Hepatocyte (in vitro differentiated cells): ENCODE data around the gene CAPN8. TPM values are rescaled to one million over a fixed set of nuclear protein-coding genes. Genes with fewer than 3 reads are reported as not detected.
A peak's percentile ranks its signal among the peaks of the same experiment; 100 is the strongest.

Experiments used
- DNase-seq: peaks from one replicate; pipeline ENCODE4 v3.0.0-alpha.2; 2016; ENCODE audit warnings: low spot score
- H2AFZ ChIP-seq: fragments of 200-600 bp; sonication (generic); 2 replicates; pipeline ENCODE4 v1.6.0; 2016; ENCODE audit warnings: antibody characterized with exemption, mild to moderate bottlenecking
- H3K27ac ChIP-seq: fragments of 200-600 bp; sonication (generic); 2 replicates; pipeline ENCODE4 v1.5.1; 2016; ENCODE audit warnings: mild to moderate bottlenecking
- H3K27me3 ChIP-seq: fragments of 200-600 bp; sonication (generic); 2 replicates; pipeline ENCODE4 v1.6.1; 2016
- H3K36me3 ChIP-seq: fragments of 200-600 bp; sonication (generic); replicated peaks from 2 replicates; pipeline ENCODE4 v1.5.1; 2016; ENCODE audit warnings: low read depth; ENCODE audit not compliant: insufficient read depth
- H3K4me1 ChIP-seq: fragments of 200-600 bp; sonication (generic); 2 replicates; pipeline ENCODE4 v1.5.1; 2016; ENCODE audit warnings: mild to moderate bottlenecking, moderate library complexity; ENCODE audit not compliant: insufficient read depth
- H3K4me2 ChIP-seq: fragments of 200-600 bp; sonication (generic); 2 replicates; pipeline ENCODE4 v1.6.0; 2016
- H3K4me3 ChIP-seq: fragments of 200-600 bp; sonication (generic); 2 replicates; pipeline ENCODE4 v1.5.1; 2016; ENCODE audit warnings: mild to moderate bottlenecking
- H3K79me2 ChIP-seq: fragments of 200-600 bp; sonication (generic); 2 replicates; pipeline ENCODE4 v1.6.0; 2017; ENCODE audit warnings: mild to moderate bottlenecking
- H3K9me2 ChIP-seq: fragments of 200-600 bp; sonication (generic); replicated peaks from 2 replicates; pipeline ENCODE4 v1.6.0; 2017; ENCODE audit warnings: mild to moderate bottlenecking; ENCODE audit not compliant: insufficient read depth
- H3K9me3 ChIP-seq: fragments of 200-600 bp; sonication (generic); 2 replicates; pipeline ENCODE4 v1.5.1; 2016; ENCODE audit warnings: low read depth, mild to moderate bottlenecking
- H4K20me1 ChIP-seq: fragments of 200-600 bp; sonication (generic); 2 replicates; pipeline ENCODE4 v1.6.0; 2016; ENCODE audit warnings: mild to moderate bottlenecking; ENCODE audit not compliant: insufficient read depth, poor library complexity, severe bottlenecking
- EZH2 ChIP-seq: fragments of 200-600 bp; sonication (generic); IDR thresholded peaks from 2 replicates; pipeline ENCODE4 v1.6.1; 2016; ENCODE audit warnings: antibody characterized with exemption, mild to moderate bottlenecking, borderline replicate concordance
- EZH2phosphoT487 ChIP-seq: fragments of 200-600 bp; sonication (generic); IDR thresholded peaks from one replicate; pipeline ENCODE4 v1.6.1; 2018; ENCODE audit warnings: antibody characterized with exemption, mild to moderate bottlenecking, low read depth, moderate library complexity; ENCODE audit not compliant: unreplicated experiment, severe bottlenecking
- WGBS: methylation state at CpG from one replicate; pipeline ENCODE4 v1.1.6; 2016; ENCODE audit warnings: low lambda C conversion rate; ENCODE audit errors: missing lambda C conversion rate; 5-methylcytosine and 5-hydroxymethylcytosine counted together
- polyA plus RNA-seq: library from polyadenylated mRNA; unstranded; fragments of >200 nt; fragmentation: Nextera tagmentation; extraction: Ambion mirVana; gene quantifications from 2 replicates; pipeline ENCODE4 v1.2.1, GENCODE V29; 2016
- total RNA-seq: library from RNA; depleted of rRNA; stranded (reverse); fragments of >200 nt; gene quantifications from 2 replicates; pipeline ENCODE4 v1.2.3, GENCODE V29; 2014
- TF ChIP-seq, protein P1 (sequence below): fragments of 200-600 bp; sonication (generic); IDR thresholded peaks from 2 replicates; pipeline ENCODE4 v1.5.1; 2016; ENCODE audit warnings: antibody characterized with exemption, mild to moderate bottlenecking; ENCODE audit not compliant: poor library complexity

Gene CAPN8
- total and polyA plus RNA-seq, 2 experiments from 2014 or later = 16.4 to 18.0 TPM

- no peak overlapping the region for H3K27ac ChIP-seq
- H3K4me1 ChIP-seq = peaks cover 2% of the 10 kb centered on the region
- H3K27me3 ChIP-seq = no peaks in the 10 kb centered on the region
- no peaks in the 10 kb centered on the region for H3K79me2 ChIP-seq
- TF ChIP-seq EZH2 (no peak), EZH2phosphoT487 (no peak)
- TF ChIP-seq, protein P1, sequence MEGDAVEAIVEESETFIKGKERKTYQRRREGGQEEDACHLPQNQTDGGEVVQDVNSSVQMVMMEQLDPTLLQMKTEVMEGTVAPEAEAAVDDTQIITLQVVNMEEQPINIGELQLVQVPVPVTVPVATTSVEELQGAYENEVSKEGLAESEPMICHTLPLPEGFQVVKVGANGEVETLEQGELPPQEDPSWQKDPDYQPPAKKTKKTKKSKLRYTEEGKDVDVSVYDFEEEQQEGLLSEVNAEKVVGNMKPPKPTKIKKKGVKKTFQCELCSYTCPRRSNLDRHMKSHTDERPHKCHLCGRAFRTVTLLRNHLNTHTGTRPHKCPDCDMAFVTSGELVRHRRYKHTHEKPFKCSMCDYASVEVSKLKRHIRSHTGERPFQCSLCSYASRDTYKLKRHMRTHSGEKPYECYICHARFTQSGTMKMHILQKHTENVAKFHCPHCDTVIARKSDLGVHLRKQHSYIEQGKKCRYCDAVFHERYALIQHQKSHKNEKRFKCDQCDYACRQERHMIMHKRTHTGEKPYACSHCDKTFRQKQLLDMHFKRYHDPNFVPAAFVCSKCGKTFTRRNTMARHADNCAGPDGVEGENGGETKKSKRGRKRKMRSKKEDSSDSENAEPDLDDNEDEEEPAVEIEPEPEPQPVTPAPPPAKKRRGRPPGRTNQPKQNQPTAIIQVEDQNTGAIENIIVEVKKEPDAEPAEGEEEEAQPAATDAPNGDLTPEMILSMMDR = no peak
- no peak overlapping the region for H2AFZ ChIP-seq
- WGBS = 0% methylated on average over 1 of the region's 1 CpG
- H4K20me1 ChIP-seq = no peaks in the 10 kb centered on the region
- H3K4me3 ChIP-seq = no peak overlapping the region
- H3K4me2 ChIP-seq = no peak overlapping the region
- DNase-seq = no peak
- H3K36me3 ChIP-seq = no peaks in the 10 kb centered on the region
- no peaks in the 10 kb centered on the region for H3K9me2 ChIP-seq
- no peaks in the 10 kb centered on the region for H3K9me3 ChIP-seq
Measured at GRCh38 chr1:223649222-223649621, 16.3 kb downstream of the CAPN8 start.

- no peaks in the 10 kb centered on the region for H3K9me3 ChIP-seq
Measured at GRCh38 chr1:223647249-223647648, 18.3 kb downstream of the CAPN8 start.

DNA sequence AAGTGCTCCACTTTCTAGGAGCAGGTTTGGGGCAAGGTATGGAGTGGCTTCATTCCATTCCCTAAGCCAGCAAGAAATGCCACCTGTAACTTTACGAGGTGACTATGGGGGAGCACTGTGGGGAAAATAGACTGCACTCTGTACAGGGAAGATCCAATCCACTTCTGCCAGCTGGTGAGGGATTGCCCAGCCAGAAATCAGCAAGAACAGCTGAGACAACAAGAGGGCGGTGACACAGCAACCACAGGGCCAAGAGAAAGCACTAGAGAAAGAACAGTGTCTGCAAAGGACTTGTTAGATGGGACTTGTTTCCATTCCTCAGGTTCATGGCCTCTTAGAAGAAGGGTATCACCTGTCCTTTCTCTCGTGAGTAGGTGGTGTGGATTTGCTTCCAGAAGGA, 19.6 kb downstream of the CAPN8 start:
- no peaks in the 10 kb centered on the region for H3K9me3 ChIP-seq
- TF ChIP-seq EZH2 (no peak), EZH2phosphoT487 (no peak)
- TF ChIP-seq, protein P1 = no peak
- H3K27me3 ChIP-seq = no peaks in the 10 kb centered on the region
- no peaks in the 10 kb centered on the region for H4K20me1 ChIP-seq
- H3K4me2 ChIP-seq = no peak overlapping the region
- peaks cover 12% of the 10 kb centered on the region for H3K4me1 ChIP-seq
- WGBS = 69% methylated on average over 3 of the region's 3 CpGs
- no peak overlapping the region for H3K27ac ChIP-seq
- H3K4me3 ChIP-seq = no peak overlapping the region
- no peak for DNase-seq
- H3K9me2 ChIP-seq = no peaks in the 10 kb centered on the region
- no peak overlapping the region for H2AFZ ChIP-seq
- H3K79me2 ChIP-seq = no peaks in the 10 kb centered on the region
- H3K36me3 ChIP-seq = no peaks in the 10 kb centered on the region

More at GRCh38 chr1:223647249-223647648, 18.3 kb downstream of the CAPN8 start:
- Histone ChIP-seq H2AFZ (no peak overlapping the region), H3K36me3 (no peaks in the 10 kb centered on the region), H3K27me3 (no peaks in the 10 kb centered on the region), H3K4me1 (peaks cover 11% of the 10 kb centered on the region), H3K4me3 (no peak overlapping the region), H3K27ac (no peak overlapping the region), H3K4me2 (no peak overlapping the region), H3K79me2 (no peaks in the 10 kb centered on the region), H4K20me1 (no peaks in the 10 kb centered on the region), H3K9me2 (no peaks in the 10 kb centered on the region)
- TF ChIP-seq EZH2phosphoT487 (no peak), EZH2 (no peak)
- TF ChIP-seq, protein P1 = no peak
- WGBS = 50% methylated on average over 1 of the region's 1 CpG
- no peak for DNase-seq

GRCh38 chr1:223642237-223642636, 23.3 kb downstream of the CAPN8 start:
- no peaks in the 10 kb centered on the region for H3K36me3 ChIP-seq
- H3K9me2 ChIP-seq = no peaks in the 10 kb centered on the region

More at GRCh38 chr1:223642237-223642636, 23.3 kb downstream of the CAPN8 start:
- peak; percentile 32 for DNase-seq
- peaks cover 20% of the 10 kb centered on the region for H3K4me1 ChIP-seq
- no peaks in the 10 kb centered on the region for H3K9me3 ChIP-seq
- peak overlapping the region; percentile 84 for H3K27ac ChIP-seq
- 55% methylated on average over 7 of the region's 7 CpGs for WGBS
- TF ChIP-seq EZH2phosphoT487 = no peak
- no peak for TF ChIP-seq EZH2
- TF ChIP-seq, protein P1 = no peak
- H3K27me3 ChIP-seq = no peaks in the 10 kb centered on the region
- H3K79me2 ChIP-seq = peaks cover 3% of the 10 kb centered on the region
- no peak overlapping the region for H3K4me3 ChIP-seq
- peak overlapping the region; percentile 13 for H2AFZ ChIP-seq
- H4K20me1 ChIP-seq = no peaks in the 10 kb centered on the region
- peak overlapping the region; percentile 24 for H3K4me2 ChIP-seq
